Astrocyte of the hippocampus (primary cell): ENCODE results near the gene PSME2.

Experiments
- DNase-seq: peaks from one replicate; pipeline ENCODE4 v3.0.0; 2011; ENCODE audit warnings: low read depth, low spot score

PSME2 gene, protein sequence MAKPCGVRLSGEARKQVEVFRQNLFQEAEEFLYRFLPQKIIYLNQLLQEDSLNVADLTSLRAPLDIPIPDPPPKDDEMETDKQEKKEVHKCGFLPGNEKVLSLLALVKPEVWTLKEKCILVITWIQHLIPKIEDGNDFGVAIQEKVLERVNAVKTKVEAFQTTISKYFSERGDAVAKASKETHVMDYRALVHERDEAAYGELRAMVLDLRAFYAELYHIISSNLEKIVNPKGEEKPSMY

DNA sequence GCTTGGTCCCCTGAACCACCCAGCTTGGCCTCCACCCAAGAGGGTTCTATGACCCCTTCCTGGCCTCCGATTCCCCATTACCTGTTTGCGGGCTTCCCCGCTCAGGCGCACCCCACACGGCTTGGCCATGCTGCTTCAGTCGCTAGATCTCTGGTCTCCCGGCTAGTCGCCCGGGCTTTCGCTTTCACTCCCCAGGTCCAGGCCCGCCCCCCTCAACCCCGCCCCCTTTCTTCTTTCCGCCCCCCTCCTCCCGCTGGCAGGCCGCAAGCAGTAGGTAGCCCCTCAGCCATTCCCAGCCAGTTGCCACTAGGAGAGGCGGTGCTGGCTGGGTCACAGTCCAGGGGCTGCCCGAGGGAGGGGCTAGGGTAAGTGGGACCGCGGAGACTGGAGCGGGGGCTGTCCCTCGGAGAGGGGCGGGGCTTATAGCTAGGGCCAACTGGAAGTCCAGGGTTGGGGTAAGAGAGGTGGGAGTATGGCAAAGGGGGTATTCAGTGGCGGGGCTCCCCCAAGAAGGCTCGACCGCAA is at the start of gene PSME2:
Gene PSME2 (minus strand): TSS at position 158 of the 525 bp plus-strand sequence. CDS start 29 bp downstream, at position 129.
- DNase-seq = peak; percentile 98

DNA sequence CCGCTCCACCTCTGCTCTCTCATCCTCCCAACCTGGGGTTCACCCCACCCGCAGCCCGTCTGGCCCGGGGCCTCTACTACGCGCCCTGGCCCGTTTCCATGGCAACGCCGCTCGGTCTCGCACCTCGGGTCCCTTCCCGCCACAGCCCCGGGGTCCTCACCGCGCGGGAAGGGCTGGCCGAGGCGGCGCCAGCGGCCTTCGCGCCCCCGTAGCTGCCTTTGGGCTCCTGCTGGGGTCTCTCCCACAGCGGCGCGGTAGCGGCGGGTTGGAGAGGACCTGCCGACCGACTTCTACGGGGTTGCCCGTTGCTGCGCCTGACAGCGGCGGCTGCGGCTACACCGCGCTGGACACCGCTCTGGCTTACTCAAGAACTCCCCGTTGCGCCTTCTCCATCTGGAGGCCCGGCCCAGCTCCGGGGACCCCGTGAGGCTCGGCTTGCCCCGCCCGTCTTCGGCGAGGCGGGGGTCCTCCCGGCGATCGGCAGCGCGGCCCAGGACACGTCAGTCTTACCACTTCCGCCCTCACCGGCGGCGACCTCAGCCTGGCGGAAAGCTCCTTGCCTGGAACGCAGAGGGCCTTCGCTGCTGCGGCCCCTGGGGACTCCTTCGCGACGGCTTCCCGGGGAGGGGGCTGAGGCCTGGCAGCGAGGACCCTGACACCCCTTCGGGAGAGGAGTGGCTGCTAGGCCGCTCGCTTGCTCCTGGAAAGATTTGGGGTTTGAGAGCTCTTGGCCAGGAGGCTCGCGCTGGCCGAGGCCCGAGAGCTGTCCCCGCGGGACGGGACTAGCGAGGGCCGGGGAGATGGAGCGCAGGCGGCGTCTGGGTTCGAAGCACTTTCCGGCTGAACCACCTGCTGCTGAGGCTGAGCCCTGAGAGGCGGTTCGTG is 49.0 kb upstream of the PSME2 start, which contains the start of gene TM9SF1:
Gene TM9SF1 (minus strand): TSS at position 256 of the 885 bp plus-strand sequence. CDS start 422 bp downstream, outside the sequence.
- peak; percentile 95 for DNase-seq

DNA sequence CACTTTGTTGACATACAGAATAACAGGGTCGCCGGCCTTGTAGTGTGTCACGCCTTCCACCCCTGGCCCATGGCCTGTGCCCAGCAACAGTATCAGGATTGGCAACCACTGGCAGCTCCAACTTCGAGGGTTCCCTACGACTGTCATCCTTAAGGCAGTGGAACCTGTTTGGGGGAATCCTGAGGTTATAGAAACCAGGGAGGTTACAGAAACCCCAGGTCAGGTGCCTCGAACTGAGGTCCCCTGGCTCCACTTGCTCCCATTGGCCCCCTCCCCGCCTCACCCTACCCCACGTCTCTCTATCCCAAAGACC is 48.4 kb upstream of the PSME2 start:
- DNase-seq = peak; percentile 12

DNA sequence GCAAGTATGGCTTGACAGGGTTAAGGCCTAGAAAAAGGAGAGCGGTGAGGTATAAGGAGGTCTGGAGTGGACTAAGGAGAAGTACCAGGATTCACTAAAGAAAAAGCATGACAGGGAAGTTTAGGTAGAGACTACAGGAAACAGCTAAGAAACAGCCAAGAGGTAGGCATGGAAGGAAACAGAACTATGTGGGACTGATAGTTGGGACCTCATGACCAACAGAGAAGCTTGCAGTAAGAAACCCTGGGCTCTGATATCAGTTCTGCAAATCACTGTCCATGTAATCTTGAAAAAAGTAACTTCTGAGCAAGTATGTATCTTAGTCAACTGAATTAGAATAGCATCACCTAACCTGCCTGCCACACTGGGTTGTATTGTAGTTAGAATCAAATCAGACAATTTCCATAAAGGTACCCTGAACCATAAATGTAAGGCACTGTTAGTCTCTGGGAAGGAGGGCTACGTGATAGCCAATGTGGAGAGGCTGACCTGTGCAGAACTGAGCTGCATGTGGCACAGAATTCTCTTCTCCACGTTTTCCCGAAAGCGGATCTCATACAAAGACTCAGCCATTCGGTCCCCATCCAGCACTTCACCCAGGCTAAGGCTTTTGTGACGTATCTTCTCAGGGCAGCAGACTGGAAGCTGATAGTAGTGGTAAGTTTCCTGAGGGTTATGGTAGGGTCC is 47.9 kb upstream of the PSME2 start:
- no peak for DNase-seq

DNA sequence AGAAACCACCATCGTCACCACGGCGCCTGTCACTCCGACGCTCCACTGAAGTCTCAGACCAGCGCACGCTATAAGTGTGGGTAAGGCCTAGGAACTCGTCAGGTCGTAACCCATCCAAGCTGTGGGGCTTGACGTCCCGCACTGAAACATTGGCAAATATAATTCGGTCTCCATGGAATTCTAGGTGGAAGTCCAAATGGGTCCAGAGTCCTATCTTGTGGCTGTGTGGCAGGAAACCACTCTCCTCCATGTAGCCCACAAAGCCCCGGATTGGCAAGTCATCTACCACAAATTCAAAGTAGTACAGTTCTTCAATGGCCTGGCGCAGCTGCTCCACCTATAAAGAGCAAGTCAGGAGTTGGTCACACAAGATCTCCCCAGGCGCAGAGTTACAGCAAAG is 46.5 kb upstream of the PSME2 start:
- no peak for DNase-seq

DNA sequence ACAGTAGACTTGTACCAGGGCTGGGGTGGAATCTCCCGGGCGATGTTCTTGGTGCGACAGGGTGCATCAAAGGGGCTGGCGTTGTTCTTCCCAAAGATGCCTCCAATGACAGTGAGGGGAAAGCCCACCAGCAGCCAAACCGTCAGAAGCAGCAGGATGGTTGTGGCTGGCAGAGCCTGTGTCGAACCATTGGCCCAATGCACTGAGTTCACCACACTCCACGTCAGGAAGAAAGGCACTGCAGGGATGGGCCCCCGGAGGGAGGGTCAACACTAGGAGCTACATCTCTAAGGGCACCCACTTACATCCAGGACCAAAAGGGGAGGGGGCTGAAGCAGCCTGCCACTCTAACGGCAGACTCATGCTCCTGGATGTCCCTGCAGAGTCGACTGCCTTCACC is 44.0 kb upstream of the PSME2 start:
- DNase-seq = no peak

DNA sequence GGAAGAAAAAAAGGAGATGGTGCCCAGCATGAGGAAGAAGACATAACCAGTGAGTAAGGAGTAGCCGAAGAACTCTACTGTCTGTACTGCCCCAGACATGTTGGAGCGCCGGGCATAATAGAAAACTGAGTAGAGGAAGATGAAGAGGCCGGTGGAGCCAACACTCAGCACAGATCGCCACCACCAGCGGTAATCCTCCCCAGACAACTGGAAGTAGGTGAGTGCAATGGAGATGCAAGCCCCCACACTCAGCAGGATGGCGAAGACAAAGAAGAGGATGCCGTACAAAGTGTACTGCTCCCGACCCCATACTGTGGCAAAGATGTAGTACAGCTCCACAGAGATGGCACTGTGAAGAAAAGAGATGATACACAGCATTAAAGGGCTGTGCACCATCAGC is 43.0 kb upstream of the PSME2 start:
- no peak for DNase-seq

DNA sequence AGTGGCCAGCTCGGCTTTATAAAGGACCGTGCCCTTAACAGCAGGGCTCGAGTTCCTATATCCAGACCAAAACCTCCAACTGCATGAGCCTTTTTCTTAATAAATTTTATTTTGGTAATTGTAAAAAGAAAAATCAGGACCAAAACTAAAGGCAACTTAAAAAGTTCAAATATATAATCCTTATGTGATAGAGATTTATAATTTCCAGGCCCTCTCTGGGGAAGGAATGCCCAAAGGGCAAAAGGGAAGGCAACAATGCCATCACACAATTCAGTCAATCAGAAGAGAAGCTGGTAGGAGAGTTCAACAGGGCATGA is 42.6 kb upstream of the PSME2 start:
- no peak for DNase-seq

DNA sequence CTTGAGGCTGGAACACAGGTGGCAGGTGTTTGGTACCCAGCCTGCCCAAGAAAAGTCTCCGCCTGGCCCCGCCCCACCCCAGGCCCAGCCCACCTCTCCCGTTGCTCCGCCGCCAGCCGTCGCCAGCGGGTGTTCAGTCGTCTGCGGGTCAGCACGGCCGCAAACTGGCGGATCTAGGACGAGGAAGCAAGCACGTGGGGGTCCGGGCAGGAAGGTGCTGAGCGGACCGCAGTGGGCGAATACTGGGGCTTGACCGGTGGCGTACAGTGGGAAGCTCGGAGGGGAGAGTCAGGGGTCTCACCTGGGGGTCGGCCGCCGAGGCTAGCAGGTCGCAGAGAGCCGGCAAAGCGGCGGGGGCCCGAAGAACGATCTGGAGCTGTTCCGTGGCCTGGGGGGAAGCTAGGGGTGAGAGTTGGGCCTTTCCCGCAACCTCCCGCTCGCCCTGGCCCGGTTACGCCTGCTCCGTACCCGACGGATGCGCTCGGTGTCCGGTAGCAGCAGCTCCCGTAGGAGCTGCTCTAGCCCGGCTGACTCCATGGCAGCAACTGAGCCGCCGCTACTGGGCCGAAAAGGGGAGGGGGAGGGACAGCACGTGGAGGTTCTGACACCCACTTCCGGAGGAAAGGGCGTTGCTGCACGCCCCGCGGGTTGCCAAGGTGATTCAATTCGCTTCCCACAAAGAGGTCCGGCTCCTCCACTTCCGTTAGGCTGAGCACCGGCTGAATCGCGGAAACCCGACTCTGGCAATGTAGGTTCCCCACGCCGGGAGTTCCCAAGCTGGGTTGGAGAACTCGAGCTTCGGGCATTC is 42.0 kb upstream of the PSME2 start, which contains the start of gene IPO4:
Gene IPO4 (minus strand): TSS at position 566 of the 808 bp plus-strand sequence. CDS start 29 bp downstream, at position 537.
- peak; percentile 99 for DNase-seq

DNA sequence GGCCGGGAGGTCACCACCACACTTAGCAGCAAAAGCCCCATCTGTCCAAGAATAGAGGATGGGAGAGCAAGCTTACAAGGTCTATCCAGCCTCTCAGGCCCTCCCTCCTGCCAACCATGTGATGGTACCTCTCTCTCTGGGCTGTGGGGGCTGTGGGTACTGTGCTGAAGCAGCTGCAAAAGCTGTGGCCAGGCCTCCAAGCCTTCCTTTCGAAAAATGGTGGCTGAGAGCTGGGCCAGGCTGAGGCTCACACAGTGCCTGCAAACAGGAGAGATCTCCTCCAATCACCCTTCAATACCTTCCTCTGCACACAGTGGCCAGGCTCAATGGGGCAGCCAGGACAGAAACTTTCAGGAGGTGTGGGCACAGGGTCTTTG is 41.1 kb upstream of the PSME2 start:
- DNase-seq = no peak

DNA sequence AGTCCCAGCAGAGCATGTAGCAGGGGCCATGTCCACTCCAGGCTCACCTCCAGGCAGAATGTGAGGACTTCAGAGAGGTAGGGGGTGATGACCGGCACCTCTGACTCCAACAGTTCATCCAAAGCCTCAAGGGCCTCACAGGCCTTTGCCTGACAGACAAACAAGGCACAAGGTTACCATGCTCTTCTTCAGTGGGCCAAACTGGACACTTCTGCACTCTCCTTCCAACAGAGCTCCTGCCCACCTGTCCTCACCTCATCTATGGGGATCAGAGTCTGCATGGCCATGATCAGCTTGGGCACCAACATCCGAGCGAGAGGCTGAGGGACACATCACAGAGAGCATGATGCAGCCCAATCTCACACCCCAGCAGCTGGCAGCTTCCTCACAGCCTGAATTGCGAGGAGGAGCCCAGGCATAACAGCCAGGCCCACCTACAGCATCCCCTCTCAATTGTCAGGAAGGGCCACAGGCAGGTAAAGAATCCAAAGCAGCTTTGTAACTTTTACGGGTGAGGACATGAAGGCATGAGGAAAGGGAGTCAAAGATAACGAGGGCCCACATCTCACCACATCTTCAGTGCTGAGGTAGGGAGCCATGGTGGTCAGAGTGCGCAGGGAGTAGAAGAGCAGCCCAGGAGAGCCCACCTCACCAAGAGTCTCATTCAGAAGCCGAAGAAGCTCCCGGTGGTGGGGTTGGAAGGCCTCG is 40.6 kb upstream of the PSME2 start:
- DNase-seq = no peak

DNA sequence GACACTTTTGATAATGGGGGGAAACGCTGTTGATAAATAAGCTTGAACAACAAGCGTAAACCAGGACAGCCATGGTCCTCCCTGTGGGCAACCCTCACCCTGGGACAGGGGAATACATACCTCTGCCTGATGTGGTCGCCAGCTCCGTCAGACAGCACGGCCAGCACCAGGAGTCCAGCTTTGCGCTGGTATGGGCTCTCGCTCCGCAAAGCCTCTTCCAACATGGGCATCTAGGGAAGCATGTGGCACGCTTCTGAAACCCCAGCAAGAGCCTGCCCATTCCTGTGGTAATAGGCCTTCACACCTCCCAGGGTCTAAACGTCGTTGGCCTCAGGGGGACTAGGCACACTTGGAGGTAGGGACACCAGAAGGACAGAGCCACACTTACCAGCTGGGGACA is 39.3 kb upstream of the PSME2 start:
- no peak for DNase-seq

DNA sequence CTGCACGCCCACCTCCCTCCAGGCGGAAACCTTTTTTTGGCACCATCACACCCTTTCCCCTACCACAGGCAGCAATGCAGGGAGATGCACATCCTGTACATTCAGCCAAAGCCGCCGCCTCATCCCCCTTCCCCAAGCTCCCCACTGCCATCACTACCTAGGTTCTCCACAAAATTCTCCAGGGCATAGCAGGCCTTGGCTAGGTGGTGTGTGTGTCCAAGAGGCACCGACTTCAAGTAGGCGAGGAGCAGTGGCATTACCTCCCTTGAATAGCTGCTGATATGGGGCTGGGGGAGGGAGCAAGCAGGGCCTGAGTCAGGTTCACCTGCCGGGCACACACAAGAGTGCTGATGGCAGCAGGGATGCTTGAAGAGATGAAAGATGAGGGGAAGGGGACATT is 38.6 kb upstream of the PSME2 start:
- DNase-seq = no peak

DNA sequence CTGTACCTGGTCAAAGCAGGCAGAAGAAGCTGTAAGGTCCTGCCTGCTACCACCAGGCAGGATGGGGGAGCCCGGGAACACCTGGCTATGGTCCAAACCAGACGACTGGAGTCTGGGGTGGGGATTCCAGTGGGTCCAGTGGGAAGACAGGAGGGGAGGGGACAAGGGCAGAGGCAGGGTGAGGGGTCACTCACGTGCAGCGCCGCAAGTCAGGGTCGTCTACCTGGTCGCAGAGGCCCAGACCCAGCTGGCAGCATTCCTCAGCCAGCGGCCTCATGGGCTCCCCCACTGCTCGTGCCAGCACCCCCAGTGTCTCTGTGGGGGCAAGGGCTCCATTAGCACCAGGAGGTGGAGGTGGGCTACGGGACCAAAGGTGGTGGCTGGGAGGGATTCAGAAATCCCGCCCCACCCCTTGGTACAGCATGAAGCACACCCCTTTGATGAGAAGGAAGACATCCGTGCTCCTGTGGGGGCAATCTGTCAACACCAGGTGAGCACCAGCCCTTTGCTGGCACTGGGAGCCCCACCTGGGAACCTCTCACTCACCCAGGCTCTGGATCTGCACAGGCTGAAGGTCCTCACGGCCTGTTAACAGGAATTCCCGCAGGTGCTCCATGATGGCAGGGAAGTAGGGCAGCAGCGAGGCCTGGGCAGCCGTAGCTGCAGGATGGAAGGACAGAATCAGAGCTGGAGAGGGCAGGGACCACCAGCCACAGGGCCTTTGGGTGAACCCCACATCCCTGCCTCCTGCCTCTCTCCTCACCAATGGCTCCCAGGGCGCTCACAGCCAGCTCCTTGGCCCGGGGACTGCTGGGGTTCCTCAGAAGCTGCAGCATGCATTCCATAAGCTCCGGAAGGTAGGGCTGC is 37.9 kb upstream of the PSME2 start:
- DNase-seq = no peak

DNA sequence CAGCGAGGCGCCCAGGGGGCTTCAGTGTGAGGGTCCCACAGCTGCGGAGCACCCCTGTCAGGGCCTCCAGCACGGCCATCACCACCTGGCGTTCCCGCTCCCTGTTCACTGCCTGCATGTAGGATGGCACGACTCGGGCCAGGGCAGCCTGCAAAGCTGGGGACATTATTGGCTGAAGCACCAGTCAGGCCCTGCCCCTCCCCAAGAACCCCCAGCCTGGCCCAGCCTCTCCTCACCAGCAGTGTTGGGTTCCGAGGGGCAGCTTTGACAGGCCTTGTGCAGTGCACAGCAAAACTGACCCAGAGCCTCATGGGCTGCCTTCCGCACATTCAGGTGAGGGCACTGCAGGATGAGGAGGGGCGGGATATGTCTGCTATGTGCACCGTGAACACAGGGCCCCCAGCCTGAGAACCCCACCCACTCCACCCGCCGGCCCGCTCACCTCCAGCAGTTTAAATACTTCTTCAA is 36.6 kb upstream of the PSME2 start:
- no peak for DNase-seq

DNA sequence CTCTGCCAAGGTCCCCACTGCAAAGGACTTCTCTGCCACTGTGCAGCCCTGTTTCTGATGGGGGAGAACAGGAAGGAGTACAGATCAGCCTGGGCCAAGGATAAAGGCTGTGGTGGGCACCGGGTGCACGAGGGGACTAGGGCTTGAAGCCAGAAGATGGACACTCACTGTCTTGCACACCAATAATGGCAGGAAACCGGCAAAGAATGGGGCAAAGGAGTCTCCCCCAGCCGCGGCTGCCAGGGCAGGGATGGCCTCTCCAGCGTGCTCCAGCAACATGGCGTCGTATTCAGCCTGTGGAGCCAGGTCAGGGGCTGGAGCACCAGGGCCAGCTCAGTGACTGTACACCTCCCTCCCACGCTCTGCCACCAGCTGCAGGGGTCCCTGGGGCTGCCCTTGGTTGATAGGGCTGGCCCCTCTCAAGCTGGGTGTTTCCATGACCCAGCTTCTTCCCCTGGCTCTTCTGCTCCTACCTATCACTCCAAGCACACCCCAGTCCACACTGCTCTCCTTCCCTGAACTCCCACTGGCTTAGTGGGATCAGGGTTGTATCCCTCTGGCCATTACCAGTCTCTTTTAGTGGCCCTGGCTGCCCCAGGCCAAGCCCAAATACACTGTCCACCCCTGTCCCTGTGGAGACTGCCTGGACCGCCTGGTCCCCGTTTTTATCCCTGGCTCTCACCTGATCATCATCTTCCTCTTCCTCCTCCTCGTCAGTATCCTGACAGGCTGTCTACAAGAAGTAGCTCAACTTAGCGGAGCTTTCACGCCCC is 35.9 kb upstream of the PSME2 start:
- no peak for DNase-seq

DNA sequence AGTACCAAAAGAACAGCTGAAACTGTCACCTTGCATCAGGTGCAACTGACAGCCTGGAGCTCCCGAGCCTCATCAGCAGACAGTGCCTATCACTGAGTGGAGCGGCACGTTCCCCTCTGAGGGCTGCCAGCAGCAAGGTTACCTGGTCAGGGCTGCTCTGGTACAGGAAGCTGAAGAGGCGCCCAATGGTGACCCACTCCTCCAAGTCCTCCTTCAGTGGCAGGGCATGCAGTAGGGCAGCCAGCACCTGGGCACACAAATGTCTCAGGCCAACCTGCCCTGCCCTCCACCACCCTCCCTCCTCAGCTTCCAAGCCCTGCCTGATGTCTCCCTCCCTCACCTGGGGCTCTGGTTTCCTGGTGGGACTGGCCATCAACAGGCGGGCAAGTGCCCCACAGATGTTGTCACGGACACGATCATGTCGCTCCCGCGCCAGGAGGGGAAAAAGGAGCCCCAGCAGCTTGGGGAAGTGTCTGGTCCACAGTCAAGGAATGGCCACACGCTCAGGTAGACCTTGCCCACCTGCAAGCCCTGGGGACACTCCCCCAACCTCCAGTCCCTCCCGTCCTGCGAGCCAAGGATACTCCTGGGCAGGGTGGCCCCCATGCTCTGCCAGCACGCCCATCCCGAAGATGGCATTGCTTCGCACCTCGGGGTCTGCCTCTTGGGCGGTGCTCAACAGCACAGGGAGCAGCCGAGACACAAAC is 35.1 kb upstream of the PSME2 start:
- no peak for DNase-seq
